GM19238 (cell line): ENCODE results near the gene NAP1L4.

Source experiments
- DNase-seq: peaks from one replicate; pipeline ENCODE4 v3.0.0; 2011; ENCODE audit warnings: low spot score; ENCODE audit not compliant: insufficient read length

NAP1L4 gene

DNA sequence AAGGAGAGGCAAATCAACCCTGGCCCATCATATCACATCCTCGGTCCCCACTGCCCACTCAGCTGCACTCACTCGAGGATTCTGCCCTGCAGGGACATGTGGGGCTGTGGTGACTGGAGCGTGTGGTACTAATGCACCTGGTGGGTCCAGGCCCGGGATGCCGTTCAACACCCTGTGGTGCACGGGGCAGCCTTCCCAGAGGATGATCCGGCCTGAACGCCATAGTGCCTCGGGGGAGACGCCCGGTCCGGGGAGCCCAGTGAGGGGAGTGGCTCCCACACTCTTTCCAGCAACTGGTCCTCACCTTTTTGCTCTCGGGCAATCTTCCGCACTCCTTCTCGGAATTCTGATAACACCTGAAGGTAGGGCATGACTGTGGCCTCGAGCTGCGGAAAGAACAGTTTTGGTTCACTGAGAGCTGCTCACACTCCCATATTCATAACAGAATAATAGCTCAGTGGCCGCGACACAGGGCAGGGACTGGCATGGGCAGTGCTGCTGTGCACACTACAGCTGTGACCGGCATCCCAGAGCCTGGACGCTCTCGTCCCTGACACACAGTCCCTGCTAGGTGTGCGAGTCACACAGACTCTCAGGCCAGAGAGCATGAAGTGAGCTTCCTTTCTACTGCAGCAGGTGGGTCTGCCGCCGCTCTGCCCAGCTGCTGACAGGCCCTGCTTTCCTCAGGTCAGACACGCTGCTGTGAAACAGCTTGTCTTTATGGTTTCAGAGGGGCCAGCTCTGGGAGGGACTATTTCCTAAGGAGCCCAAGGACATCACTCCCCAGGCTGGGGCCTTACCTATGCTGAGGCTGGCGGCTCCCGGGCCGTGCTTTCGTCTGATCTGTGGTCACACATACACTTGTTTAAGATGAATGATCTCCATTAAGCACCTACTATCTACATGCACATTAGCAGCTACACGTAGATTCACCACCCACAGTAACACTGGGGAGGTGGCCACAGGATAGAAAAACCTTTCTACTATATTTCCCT, 20.1 kb upstream of the NAP1L4 start:
- DNase-seq: no peak

GRCh38 chr11:3010521-3011275, 18.6 kb upstream of the NAP1L4 start:
- no peak for DNase-seq

- no peak for DNase-seq
Measured at GRCh38 chr11:3010004-3010403, 17.9 kb upstream of the NAP1L4 start.

DNA sequence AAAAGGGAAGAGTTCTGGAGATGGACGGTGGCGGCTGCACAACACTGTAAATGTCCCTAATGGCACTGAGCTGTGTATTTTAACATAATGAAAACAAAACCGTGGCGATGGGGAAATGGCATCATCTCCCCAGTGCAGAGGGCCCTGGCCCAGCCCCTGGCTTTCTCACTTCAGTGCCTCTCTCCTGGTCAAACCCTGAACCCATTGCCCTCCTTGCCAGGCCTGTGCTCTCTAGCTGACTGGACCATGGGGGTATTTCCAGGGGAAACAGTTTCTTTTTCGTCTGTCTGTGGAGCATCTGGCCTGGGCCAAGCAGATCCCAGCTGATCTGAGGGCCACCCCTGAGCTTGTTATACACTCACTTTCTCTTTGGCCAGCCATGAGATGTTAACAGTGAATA, 17.4 kb upstream of the NAP1L4 start:
- DNase-seq: no peak

- no peak for DNase-seq
Measured at GRCh38 chr11:3008746-3009336, 16.7 kb upstream of the NAP1L4 start.

DNA sequence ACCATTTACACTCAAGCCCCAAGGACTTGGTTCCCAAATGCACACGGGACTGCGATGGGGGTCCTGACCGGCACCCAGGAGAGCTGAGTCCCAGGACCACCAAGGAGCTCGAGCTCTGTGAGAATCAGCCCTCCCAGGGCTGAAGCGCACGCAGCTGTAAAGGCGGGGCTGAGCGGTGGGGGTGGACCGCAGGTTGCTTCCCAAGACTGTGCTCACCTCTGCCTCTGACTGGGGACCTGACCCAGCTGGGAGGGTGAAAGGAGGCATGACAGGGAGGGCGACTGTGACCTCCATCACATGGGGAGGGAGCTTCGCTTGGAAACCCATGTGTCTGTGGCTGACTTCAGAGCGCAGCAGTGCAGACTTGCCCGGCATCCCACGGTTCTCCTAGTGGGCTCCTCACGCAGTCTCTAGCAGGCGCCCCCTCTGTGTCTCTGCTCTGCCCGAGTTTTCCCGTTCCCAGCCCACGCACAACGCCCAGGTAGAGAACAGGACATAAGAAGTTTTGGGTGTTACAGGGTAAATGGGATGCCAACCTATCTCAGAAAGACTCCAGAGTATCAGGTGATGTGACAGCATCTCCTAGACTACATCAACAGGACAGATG, 15.4 kb upstream of the NAP1L4 start:
- DNase-seq: no peak

- no peak for DNase-seq
Measured at GRCh38 chr11:3006505-3007260, 14.6 kb upstream of the NAP1L4 start.

GRCh38 chr11:3004481-3004880, 12.4 kb upstream of the NAP1L4 start:
- DNase-seq: no peak

GRCh38 chr11:3003396-3004231, 11.5 kb upstream of the NAP1L4 start:
- no peak for DNase-seq

DNA sequence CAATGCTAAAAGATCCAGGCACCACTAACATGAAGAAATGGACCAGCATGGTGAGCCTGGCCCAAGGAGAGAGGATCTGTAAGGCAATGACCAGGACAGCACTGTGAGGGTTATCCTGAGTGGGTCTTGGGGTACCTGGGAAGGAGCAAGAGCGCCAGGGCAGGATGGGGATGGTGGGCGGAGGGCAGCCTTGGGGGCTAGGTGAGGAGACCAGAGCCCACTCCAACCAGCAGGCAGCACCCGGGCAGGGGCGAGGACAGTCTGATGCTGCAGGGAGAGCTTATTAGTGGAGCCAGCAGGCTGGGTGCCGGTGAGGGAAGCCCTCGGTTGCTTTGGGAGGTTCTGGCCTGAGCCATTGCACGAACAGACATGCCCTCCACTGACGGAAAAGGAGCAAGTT, 10.7 kb upstream of the NAP1L4 start:
- DNase-seq: no peak

DNA sequence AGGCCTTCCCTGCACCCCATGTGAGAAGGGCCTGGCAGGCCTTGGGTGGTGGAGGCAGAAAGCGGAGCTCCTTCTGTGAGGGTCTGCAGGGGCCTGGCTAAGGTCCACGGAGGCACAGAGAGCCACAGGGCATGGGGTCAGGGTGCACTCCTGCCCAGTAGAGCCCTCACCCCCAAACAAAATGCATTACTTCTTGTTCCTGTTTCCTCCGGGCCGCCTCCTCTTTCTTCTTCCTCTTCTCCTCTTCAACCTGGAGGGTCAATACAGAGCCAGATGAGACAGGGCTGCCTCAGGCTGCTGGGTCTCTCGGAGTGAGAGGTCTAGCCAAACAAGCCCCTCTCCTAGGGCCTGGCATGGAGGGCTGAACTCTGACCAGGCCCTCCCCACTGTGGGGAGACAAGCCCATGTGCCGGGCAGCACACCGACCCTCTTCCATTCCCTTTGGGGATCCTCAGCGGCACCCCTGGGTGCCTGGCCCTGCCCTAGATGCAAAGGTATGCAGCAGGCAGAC, 10.3 kb upstream of the NAP1L4 start:
- DNase-seq: no peak

DNA sequence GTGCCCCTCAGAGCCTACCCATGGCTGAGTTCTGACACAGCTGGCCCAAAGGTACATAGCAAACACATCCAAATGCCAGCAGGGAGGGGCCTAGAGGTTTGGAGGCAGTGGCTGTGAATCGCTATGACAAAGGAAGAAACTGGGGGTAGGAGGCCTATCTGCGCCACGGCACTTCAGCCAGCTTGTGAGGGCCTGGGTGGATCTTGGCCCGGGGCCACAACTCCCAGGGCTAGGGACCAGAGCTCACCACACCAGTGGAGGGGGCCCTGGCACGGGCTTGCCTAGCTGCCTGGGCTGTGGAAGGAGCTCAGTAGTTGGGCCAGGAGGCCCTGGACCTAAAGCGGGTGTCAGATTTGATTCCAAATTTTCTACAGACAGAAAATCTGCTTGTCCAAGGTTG, 9.4 kb upstream of the NAP1L4 start:
- DNase-seq: no peak

GRCh38 chr11:3000032-3000961, 8.2 kb upstream of the NAP1L4 start:
- DNase-seq: no peak

DNA sequence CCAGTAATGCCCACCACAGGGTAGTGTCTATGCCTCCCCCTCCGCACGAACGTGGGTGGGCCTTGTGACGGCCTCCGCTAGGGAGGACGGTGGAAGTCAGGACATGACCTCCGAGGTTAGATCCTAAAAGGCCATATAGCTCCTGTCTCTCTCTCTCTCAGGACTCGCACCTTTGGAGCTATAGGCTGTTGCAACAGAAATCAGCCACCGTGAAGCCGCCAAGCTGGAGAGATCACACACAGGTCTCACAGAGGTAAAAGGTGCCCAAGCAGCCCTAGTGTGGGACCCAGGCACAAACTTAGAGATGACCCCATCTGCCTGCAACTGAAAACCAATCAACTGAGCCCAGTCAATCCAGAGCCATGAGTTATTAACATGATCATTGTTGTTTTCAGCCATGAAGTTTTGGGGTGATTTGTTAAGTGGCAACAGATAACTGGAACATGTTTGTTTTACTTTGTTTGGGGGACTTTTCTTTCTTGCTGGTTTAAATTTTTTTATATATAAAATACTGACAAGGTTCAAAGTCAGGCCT, 7.4 kb upstream of the NAP1L4 start:
- no peak for DNase-seq

GRCh38 chr11:2998073-2998850, 6.1 kb upstream of the NAP1L4 start:
- no peak for DNase-seq

DNA sequence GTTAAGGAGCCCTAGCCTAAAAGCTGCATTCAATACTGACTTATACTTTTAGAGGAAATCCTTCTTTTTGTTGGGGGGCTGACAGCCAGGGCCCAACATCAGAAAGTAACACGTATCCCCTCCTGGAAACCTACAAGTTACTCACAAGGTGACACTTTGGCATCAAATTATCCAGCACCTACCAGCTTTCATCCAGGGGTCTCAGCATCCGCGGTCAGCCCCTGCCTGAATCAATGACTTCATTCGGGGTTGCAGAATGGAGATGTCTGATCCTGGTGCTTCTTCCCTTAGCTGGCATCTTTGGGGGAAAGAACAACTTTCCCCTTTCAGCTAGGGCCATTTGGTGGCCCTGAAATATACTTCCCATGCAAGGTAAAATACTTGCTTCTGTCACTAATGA, 5.3 kb upstream of the NAP1L4 start:
- no peak for DNase-seq

DNA sequence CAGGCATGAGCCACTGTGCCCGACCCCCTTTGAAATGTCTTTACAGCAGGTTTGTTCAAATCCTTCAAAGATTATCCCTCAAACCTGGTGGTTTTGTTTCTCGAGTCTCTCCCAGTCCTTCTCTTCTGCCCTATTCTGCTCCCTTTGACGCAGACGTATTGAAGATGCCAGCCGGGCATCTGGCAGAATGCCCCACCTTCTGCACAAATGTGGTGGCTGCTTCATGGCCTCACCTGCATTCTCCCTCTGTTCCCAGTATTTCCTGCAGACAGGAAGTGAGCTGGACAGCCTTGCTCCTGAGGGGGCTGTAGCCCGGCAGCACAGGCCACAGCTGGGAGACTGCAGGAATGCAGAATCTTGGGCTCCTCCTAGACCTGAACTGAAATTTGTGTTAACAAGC, 4.8 kb upstream of the NAP1L4 start:
- DNase-seq: no peak
